ENCODE results near the gene KLRF1.

KLRF1 gene

GRCh38 chr12:9786726-9787717, 40.3 kb upstream of the KLRF1 start:
- TF ChIP-seq, protein P1, sequence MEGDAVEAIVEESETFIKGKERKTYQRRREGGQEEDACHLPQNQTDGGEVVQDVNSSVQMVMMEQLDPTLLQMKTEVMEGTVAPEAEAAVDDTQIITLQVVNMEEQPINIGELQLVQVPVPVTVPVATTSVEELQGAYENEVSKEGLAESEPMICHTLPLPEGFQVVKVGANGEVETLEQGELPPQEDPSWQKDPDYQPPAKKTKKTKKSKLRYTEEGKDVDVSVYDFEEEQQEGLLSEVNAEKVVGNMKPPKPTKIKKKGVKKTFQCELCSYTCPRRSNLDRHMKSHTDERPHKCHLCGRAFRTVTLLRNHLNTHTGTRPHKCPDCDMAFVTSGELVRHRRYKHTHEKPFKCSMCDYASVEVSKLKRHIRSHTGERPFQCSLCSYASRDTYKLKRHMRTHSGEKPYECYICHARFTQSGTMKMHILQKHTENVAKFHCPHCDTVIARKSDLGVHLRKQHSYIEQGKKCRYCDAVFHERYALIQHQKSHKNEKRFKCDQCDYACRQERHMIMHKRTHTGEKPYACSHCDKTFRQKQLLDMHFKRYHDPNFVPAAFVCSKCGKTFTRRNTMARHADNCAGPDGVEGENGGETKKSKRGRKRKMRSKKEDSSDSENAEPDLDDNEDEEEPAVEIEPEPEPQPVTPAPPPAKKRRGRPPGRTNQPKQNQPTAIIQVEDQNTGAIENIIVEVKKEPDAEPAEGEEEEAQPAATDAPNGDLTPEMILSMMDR (conservative IDR thresholded peaks at IDR 0.05; ENCODE audit: low read length): no peak
- no peak overlapping the region for H3K4me3 ChIP-seq (ENCODE audit: low read length)

DNA sequence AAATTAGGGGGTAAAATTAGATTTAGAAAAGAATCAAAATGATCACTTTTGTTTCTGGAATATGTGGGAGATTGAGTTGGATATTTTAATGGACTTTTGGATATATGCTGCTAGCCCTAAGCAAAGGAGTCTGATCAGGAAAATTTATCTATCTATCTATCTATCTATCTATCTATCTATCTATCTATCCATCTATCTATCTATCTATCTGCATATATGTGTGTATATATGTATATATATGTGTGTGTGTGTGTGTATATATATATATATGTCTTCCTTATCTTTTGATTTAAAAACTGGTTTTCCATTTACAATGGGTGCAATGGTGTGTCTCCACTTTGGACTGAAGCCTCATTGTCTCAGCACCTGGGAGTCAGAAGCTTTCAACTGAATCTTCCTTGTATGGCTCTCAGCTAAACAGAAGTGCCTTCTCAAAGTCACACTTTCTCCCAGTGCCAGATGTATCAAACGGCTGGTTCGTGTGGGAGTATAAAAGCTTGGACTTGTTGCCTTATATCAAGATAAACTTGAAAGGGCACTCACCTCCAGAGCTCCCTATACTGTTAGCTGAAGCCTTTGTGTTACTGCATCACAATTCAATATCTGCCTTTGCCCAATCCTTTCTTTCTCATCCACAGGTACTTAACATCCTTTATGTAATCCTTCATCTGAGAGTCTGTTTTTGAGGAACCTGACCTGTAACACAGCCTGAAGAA, 34.9 kb upstream of the KLRF1 start:
- TF ChIP-seq, protein P1 (conservative IDR thresholded peaks at IDR 0.05; ENCODE audit: low read length): no peak
- no peak overlapping the region for H3K4me3 ChIP-seq (ENCODE audit: low read length)
- no peak for DNase-seq (ENCODE audit: low read depth)

More at GRCh38 chr12:9786726-9787717, 40.3 kb upstream of the KLRF1 start:
- peak; percentile 45 for DNase-seq (ENCODE audit: low read depth)

DNA sequence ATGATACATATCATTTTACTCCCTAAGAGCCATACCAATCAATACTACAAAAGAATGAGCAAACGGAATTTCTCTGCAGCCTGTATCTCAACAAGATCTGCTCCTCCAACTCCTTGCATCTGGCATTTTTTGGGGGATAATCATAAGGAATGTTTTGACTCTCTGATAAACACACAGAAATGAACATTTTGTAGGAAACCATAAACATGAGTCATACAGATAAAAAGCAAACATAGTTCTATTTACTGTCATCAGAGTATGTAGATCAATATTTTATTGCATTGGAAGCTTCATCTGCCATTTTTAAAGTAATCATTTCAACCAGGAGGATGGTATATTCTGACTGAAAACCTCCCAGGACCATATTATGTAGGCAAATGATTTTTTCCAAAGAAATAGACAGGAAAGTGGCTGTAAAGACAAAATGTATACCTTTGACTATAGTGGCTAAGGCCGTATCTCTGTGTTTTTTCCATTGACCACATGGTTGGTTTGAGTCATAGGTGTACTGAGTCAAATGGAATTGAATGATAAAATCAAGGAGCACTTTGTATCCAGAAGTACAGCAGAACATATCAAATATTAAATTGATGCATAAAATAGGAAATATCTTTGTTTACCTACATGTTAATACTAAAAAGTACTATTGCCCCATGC, 34.2 kb upstream of the KLRF1 start:
- DNase-seq (ENCODE audit: low read depth): peak; percentile 40
- TF ChIP-seq, protein P1 (conservative IDR thresholded peaks at IDR 0.05; ENCODE audit: low read length): no peak
- H3K4me3 ChIP-seq (ENCODE audit: low read length): no peak overlapping the region

- no peak overlapping the region for H3K4me3 ChIP-seq (ENCODE audit: low read length)
- TF ChIP-seq, protein P1 (conservative IDR thresholded peaks at IDR 0.05; ENCODE audit: low read length): no peak
Observed at GRCh38 chr12:9793779-9794395, 33.4 kb upstream of the KLRF1 start.

GRCh38 chr12:9794484-9795093, 32.7 kb upstream of the KLRF1 start:
- H3K4me3 ChIP-seq (ENCODE audit: low read length): no peak overlapping the region
- no peak for DNase-seq (ENCODE audit: low read depth)
- TF ChIP-seq, protein P1 (conservative IDR thresholded peaks at IDR 0.05; ENCODE audit: low read length): no peak

More at GRCh38 chr12:9793779-9794395, 33.4 kb upstream of the KLRF1 start:
- DNase-seq (ENCODE audit: low read depth): no peak

DNA sequence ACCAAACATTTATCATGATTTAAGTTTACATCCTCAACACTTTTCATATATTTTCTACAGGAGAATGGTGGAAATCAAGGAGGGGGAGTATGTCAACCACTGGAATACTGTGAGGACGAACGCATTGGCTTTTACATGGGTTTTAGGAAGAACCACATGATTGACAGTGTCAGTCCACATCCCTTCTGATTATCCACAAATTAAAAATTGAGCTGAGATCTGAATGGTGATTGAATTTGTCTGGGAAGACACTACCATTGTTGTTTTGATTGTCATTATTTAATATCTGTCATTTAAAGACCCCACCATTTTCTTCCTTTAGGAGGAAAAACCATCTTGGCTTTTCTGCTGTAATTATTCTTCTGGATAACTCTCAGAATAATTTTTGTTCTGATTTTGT, 31.3 kb upstream of the KLRF1 start:
- no peak for DNase-seq (ENCODE audit: low read depth)

More for the DNA sequence above, 31.3 kb upstream of the KLRF1 start:
- H3K4me3 ChIP-seq (ENCODE audit: low read length): no peak overlapping the region
- TF ChIP-seq, protein P1 (conservative IDR thresholded peaks at IDR 0.05; ENCODE audit: low read length): no peak

All from AG10803 (cell line).